ENCODE data around the gene SH3RF3.

SH3RF3 gene

GRCh38 chr2:109439986-109440385, 311.0 kb downstream of the SH3RF3 start:
- H4K12ac ChIP-seq (ENCODE audit: low read depth, low read length): no peak overlapping the region
- no peak overlapping the region for H3K4me2 ChIP-seq (ENCODE audit: low read length)
- H3K9me3 ChIP-seq (ENCODE audit: insufficient read depth, low read depth, low read length): peaks cover 5% of the 10 kb centered on the region
- H3K14ac ChIP-seq (ENCODE audit: low read length): no peak overlapping the region
- H2BK12ac ChIP-seq (ENCODE audit: low read length): no peak overlapping the region
- no peaks in the 10 kb centered on the region for H3K27me3 ChIP-seq (ENCODE audit: insufficient read depth, low read length)
- no peak overlapping the region for H4K91ac ChIP-seq (ENCODE audit: low read depth, low read length)
- no peak overlapping the region for H3K23ac ChIP-seq (ENCODE audit: low read length)
- DNase-seq: no peak
- no peaks in the 10 kb centered on the region for H3K4me1 ChIP-seq (ENCODE audit: control insufficient read depth in 1 of 2, insufficient read depth in 2 of 2, low read length in 2 of 2)
- no peaks in the 10 kb centered on the region for H3K79me2 ChIP-seq (ENCODE audit: control insufficient read depth, insufficient read depth, low read length, poor library complexity)
- no peak overlapping the region for H3K4me3 ChIP-seq (ENCODE audit: low read depth, low read length)
- no peak overlapping the region for H2AK5ac ChIP-seq (ENCODE audit: low read length)
- no peak overlapping the region for H2BK120ac ChIP-seq (ENCODE audit: insufficient read depth, low read length, poor library complexity)
- no peak overlapping the region for H3K27ac ChIP-seq (ENCODE audit: low read depth, low read length)
- H3K9ac ChIP-seq (ENCODE audit: low read length): no peak overlapping the region
- no peaks in the 10 kb centered on the region for H3K79me1 ChIP-seq (ENCODE audit: low read length)
- H2BK5ac ChIP-seq (ENCODE audit: low read depth, low read length, poor library complexity): no peak overlapping the region
- WGBS (ENCODE audit: extremely low coverage, insufficient coverage, insufficient read length): no CpG with 5 or more reads among the region's 7 CpGs
- no peak overlapping the region for H2AFZ ChIP-seq (ENCODE audit: insufficient read depth, low read length, poor library complexity)
- H3K36me3 ChIP-seq (ENCODE audit: control insufficient read depth in 1 of 2, insufficient read depth in 2 of 2, low read length in 2 of 2): no peaks in the 10 kb centered on the region
- H3K18ac ChIP-seq (ENCODE audit: low read length): no peak overlapping the region
- H3K4ac ChIP-seq (ENCODE audit: low read depth, low read length): no peak overlapping the region
- no peak overlapping the region for H4K8ac ChIP-seq (ENCODE audit: low read depth, low read length)

GRCh38 chr2:109440499-109441156, 311.6 kb downstream of the SH3RF3 start:
- no peak overlapping the region for H3K14ac ChIP-seq (ENCODE audit: low read length)
- no peak overlapping the region for H3K9ac ChIP-seq (ENCODE audit: low read length)
- H2AK5ac ChIP-seq (ENCODE audit: low read length): no peak overlapping the region
- H3K18ac ChIP-seq (ENCODE audit: low read length): no peak overlapping the region
- H4K12ac ChIP-seq (ENCODE audit: low read depth, low read length): no peak overlapping the region
- DNase-seq: peak in 1 of 2 donors; percentile 25
- no peaks in the 10 kb centered on the region for H3K79me2 ChIP-seq (ENCODE audit: control insufficient read depth, insufficient read depth, low read length, poor library complexity)
- no peak overlapping the region for H2BK12ac ChIP-seq (ENCODE audit: low read length)
- H3K4me3 ChIP-seq (ENCODE audit: low read depth, low read length): no peak overlapping the region
- no peaks in the 10 kb centered on the region for H3K79me1 ChIP-seq (ENCODE audit: low read length)
- no peak overlapping the region for H2BK120ac ChIP-seq (ENCODE audit: insufficient read depth, low read length, poor library complexity)
- no peaks in the 10 kb centered on the region for H3K36me3 ChIP-seq (ENCODE audit: control insufficient read depth in 1 of 2, insufficient read depth in 2 of 2, low read length in 2 of 2)
- H4K91ac ChIP-seq (ENCODE audit: low read depth, low read length): no peak overlapping the region
- H3K27ac ChIP-seq (ENCODE audit: low read depth, low read length): no peak overlapping the region
- no peak overlapping the region for H3K4me2 ChIP-seq (ENCODE audit: low read length)
- no peaks in the 10 kb centered on the region for H3K4me1 ChIP-seq (ENCODE audit: control insufficient read depth in 1 of 2, insufficient read depth in 2 of 2, low read length in 2 of 2)
- no peak overlapping the region for H2BK5ac ChIP-seq (ENCODE audit: low read depth, low read length, poor library complexity)
- no peak overlapping the region for H4K8ac ChIP-seq (ENCODE audit: low read depth, low read length)
- no peak overlapping the region for H2AFZ ChIP-seq (ENCODE audit: insufficient read depth, low read length, poor library complexity)
- no peaks in the 10 kb centered on the region for H3K27me3 ChIP-seq (ENCODE audit: insufficient read depth, low read length)
- H3K23ac ChIP-seq (ENCODE audit: low read length): no peak overlapping the region
- WGBS (ENCODE audit: extremely low coverage, insufficient coverage, insufficient read length): no CpG with 5 or more reads among the region's 4 CpGs
- H3K9me3 ChIP-seq (ENCODE audit: insufficient read depth, low read depth, low read length): peaks cover 5% of the 10 kb centered on the region
- H3K4ac ChIP-seq (ENCODE audit: low read depth, low read length): no peak overlapping the region

DNA sequence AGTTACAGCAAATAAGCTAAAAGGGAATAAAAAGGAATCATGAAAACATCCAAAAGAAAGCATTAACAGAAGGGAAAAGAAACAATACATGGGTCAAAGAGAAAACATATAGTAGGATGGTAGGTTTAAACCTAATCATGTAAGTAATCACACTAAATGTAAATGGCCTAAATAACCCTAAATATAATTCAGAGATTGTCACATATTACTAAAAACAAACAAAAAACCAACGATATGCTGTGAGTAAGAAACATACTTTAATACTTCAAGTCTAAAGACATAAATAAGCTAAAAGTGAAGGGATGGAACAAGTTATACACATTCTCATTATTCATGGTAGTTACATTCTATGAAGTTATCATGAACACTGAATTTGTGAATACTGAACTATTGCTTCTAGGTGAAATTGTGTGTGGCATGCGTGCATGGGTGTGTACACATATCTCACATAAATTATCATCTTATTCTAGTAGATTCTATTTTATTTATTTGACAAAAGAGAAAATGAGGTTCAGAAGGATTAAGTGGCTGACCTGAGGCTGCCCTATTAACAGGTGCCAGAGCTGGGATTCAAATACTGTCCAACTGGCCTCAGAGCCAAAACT, 313.8 kb downstream of the SH3RF3 start:
- no peak overlapping the region for H3K18ac ChIP-seq (ENCODE audit: low read length)
- H3K14ac ChIP-seq (ENCODE audit: low read length): no peak overlapping the region
- no peak overlapping the region for H2BK5ac ChIP-seq (ENCODE audit: low read depth, low read length, poor library complexity)
- WGBS (ENCODE audit: extremely low coverage, insufficient coverage, insufficient read length): no CpG with 5 or more reads among the region's 2 CpGs
- peaks cover 9% of the 10 kb centered on the region for H3K9me3 ChIP-seq (ENCODE audit: insufficient read depth, low read depth, low read length)
- H3K79me1 ChIP-seq (ENCODE audit: low read length): no peaks in the 10 kb centered on the region
- no peak for DNase-seq
- H3K79me2 ChIP-seq (ENCODE audit: control insufficient read depth, insufficient read depth, low read length, poor library complexity): no peaks in the 10 kb centered on the region
- no peak overlapping the region for H4K91ac ChIP-seq (ENCODE audit: low read depth, low read length)
- H3K27me3 ChIP-seq (ENCODE audit: insufficient read depth, low read length): no peaks in the 10 kb centered on the region
- H4K12ac ChIP-seq (ENCODE audit: low read depth, low read length): no peak overlapping the region
- no peaks in the 10 kb centered on the region for H3K4me1 ChIP-seq (ENCODE audit: control insufficient read depth in 1 of 2, insufficient read depth in 2 of 2, low read length in 2 of 2)
- H3K23ac ChIP-seq (ENCODE audit: low read length): no peak overlapping the region
- H2AK5ac ChIP-seq (ENCODE audit: low read length): no peak overlapping the region
- H4K8ac ChIP-seq (ENCODE audit: low read depth, low read length): no peak overlapping the region
- no peak overlapping the region for H3K27ac ChIP-seq (ENCODE audit: low read depth, low read length)
- H2BK12ac ChIP-seq (ENCODE audit: low read length): no peak overlapping the region
- H3K9ac ChIP-seq (ENCODE audit: low read length): no peak overlapping the region
- H3K4me2 ChIP-seq (ENCODE audit: low read length): no peak overlapping the region
- H3K4ac ChIP-seq (ENCODE audit: low read depth, low read length): no peak overlapping the region
- no peak overlapping the region for H2AFZ ChIP-seq (ENCODE audit: insufficient read depth, low read length, poor library complexity)
- no peak overlapping the region for H3K4me3 ChIP-seq (ENCODE audit: low read depth, low read length)
- H2BK120ac ChIP-seq (ENCODE audit: insufficient read depth, low read length, poor library complexity): no peak overlapping the region
- no peaks in the 10 kb centered on the region for H3K36me3 ChIP-seq (ENCODE audit: control insufficient read depth in 1 of 2, insufficient read depth in 2 of 2, low read length in 2 of 2)

- no peaks in the 10 kb centered on the region for H3K79me2 ChIP-seq (ENCODE audit: control insufficient read depth, insufficient read depth, low read length, poor library complexity)
- H3K14ac ChIP-seq (ENCODE audit: low read length): no peak overlapping the region
- H3K4me2 ChIP-seq (ENCODE audit: low read length): no peak overlapping the region
- no peak overlapping the region for H3K18ac ChIP-seq (ENCODE audit: low read length)
- no peak overlapping the region for H2AFZ ChIP-seq (ENCODE audit: insufficient read depth, low read length, poor library complexity)
- no peak overlapping the region for H2AK5ac ChIP-seq (ENCODE audit: low read length)
- H3K23ac ChIP-seq (ENCODE audit: low read length): no peak overlapping the region
- H2BK12ac ChIP-seq (ENCODE audit: low read length): no peak overlapping the region
- H4K8ac ChIP-seq (ENCODE audit: low read depth, low read length): no peak overlapping the region
- no peak overlapping the region for H4K12ac ChIP-seq (ENCODE audit: low read depth, low read length)
- no peak for DNase-seq
- H4K91ac ChIP-seq (ENCODE audit: low read depth, low read length): no peak overlapping the region
- H3K9ac ChIP-seq (ENCODE audit: low read length): no peak overlapping the region
- H3K4ac ChIP-seq (ENCODE audit: low read depth, low read length): no peak overlapping the region
- peaks cover 9% of the 10 kb centered on the region for H3K9me3 ChIP-seq (ENCODE audit: insufficient read depth, low read depth, low read length)
- H2BK5ac ChIP-seq (ENCODE audit: low read depth, low read length, poor library complexity): no peak overlapping the region
- no peaks in the 10 kb centered on the region for H3K27me3 ChIP-seq (ENCODE audit: insufficient read depth, low read length)
- no peaks in the 10 kb centered on the region for H3K4me1 ChIP-seq (ENCODE audit: control insufficient read depth in 1 of 2, insufficient read depth in 2 of 2, low read length in 2 of 2)
- no peak overlapping the region for H2BK120ac ChIP-seq (ENCODE audit: insufficient read depth, low read length, poor library complexity)
- H3K79me1 ChIP-seq (ENCODE audit: low read length): no peaks in the 10 kb centered on the region
- no peak overlapping the region for H3K27ac ChIP-seq (ENCODE audit: low read depth, low read length)
- no peaks in the 10 kb centered on the region for H3K36me3 ChIP-seq (ENCODE audit: control insufficient read depth in 1 of 2, insufficient read depth in 2 of 2, low read length in 2 of 2)
- H3K4me3 ChIP-seq (ENCODE audit: low read depth, low read length): no peak overlapping the region
These were observed 315.9 kb downstream of the SH3RF3 start for GRCh38 chr2:109444916-109445315.

Measured in trophoblast cell (in vitro differentiated cells and primary cell).